ENCODE measurements around the gene ADSL.

DNA sequence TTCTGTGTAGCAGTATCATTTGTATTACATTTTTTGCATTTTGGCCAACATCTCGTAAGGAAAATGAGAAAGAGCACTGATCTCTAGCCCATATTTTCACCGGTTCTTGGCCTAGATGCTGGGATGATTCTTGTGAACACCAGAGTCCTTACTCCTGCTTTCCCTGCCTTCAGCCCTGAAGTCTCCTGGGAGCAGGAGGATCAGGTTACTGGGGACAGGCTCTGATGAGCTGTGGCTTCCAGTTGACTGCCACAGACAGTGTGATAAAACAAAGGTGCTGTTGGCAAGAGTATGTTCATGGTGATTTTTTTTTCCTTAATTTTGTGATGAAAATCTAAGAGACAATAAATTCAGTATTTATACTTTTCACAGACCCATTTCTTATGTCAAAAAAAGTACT lies 34.2 kb upstream of the ADSL start:
- TF ChIP-seq, protein P1, sequence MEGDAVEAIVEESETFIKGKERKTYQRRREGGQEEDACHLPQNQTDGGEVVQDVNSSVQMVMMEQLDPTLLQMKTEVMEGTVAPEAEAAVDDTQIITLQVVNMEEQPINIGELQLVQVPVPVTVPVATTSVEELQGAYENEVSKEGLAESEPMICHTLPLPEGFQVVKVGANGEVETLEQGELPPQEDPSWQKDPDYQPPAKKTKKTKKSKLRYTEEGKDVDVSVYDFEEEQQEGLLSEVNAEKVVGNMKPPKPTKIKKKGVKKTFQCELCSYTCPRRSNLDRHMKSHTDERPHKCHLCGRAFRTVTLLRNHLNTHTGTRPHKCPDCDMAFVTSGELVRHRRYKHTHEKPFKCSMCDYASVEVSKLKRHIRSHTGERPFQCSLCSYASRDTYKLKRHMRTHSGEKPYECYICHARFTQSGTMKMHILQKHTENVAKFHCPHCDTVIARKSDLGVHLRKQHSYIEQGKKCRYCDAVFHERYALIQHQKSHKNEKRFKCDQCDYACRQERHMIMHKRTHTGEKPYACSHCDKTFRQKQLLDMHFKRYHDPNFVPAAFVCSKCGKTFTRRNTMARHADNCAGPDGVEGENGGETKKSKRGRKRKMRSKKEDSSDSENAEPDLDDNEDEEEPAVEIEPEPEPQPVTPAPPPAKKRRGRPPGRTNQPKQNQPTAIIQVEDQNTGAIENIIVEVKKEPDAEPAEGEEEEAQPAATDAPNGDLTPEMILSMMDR (IDR thresholded peaks at IDR 0.05): no peak
- TF ChIP-seq EZH2 (IDR thresholded peaks at IDR 0.05; ENCODE audit: borderline replicate concordance, insufficient read depth, low read depth, low read length, poor library complexity, severe bottlenecking): no peak

Measured in B cell (primary cell).